Dedifferentiated amniotic fluid mesenchymal stem cell (primary cell): Measurements from ENCODE around the gene VMP1.
"Not testable (repeated sequence)": the region's sequence is repeated elsewhere in the genome, so short reads cannot be mapped to it uniquely, and the experiment has no call there.

Experiments used
- DNase-seq: peaks from one replicate; pipeline ENCODE4 v3.0.0-alpha.2; 2016; ENCODE audit errors: extremely low spot score

Gene VMP1

GRCh38 chr17:59753522-59754467, 46.3 kb downstream of the VMP1 start:
- peak; percentile 92 for DNase-seq

GRCh38 chr17:59754552-59754951, 47.1 kb downstream of the VMP1 start:
- DNase-seq = peak; percentile 76

- DNase-seq = not testable (repeated sequence)
Observed at GRCh38 chr17:59755069-59755468, 47.6 kb downstream of the VMP1 start.

- DNase-seq = peak; percentile 61
Observed at GRCh38 chr17:59756236-59756818, 48.9 kb downstream of the VMP1 start.

- no peak for DNase-seq
Observed at GRCh38 chr17:59757043-59757442, 49.6 kb downstream of the VMP1 start.

GRCh38 chr17:59757470-59757869, 50.0 kb downstream of the VMP1 start:
- no peak for DNase-seq

- DNase-seq = no peak
Observed at GRCh38 chr17:59757881-59758385, 50.5 kb downstream of the VMP1 start.

- not testable (repeated sequence) for DNase-seq
Observed at GRCh38 chr17:59758998-59759651, 51.7 kb downstream of the VMP1 start.

- no peak for DNase-seq
Observed at GRCh38 chr17:59760160-59760559, 52.7 kb downstream of the VMP1 start.

GRCh38 chr17:59761385-59762048, 54.1 kb downstream of the VMP1 start:
- no peak for DNase-seq

GRCh38 chr17:59762049-59762823, 54.8 kb downstream of the VMP1 start:
- peak; percentile 69 for DNase-seq

GRCh38 chr17:59762824-59763374, 55.4 kb downstream of the VMP1 start:
- DNase-seq = no peak

GRCh38 chr17:59763861-59764260, 56.4 kb downstream of the VMP1 start:
- peak; percentile 58 for DNase-seq

- no peak for DNase-seq
Observed at GRCh38 chr17:59764292-59764741, 56.9 kb downstream of the VMP1 start.

GRCh38 chr17:59765038-59765437, 57.6 kb downstream of the VMP1 start:
- no peak for DNase-seq

GRCh38 chr17:59766491-59766890, 59.0 kb downstream of the VMP1 start:
- DNase-seq = no peak

GRCh38 chr17:59767176-59767575, 59.7 kb downstream of the VMP1 start:
- no peak for DNase-seq

GRCh38 chr17:59769887-59770286, 62.4 kb downstream of the VMP1 start:
- DNase-seq = no peak

GRCh38 chr17:59771093-59771492, 63.6 kb downstream of the VMP1 start:
- no peak for DNase-seq

- DNase-seq = no peak
Observed at GRCh38 chr17:59775786-59776350, 68.4 kb downstream of the VMP1 start.
